ENCODE data around the gene CCDC146.
"Not testable (repeated sequence)": the region's sequence is repeated elsewhere in the genome, so short reads cannot be mapped to it uniquely, and the experiment has no call there.

The CCDC146 gene

DNA sequence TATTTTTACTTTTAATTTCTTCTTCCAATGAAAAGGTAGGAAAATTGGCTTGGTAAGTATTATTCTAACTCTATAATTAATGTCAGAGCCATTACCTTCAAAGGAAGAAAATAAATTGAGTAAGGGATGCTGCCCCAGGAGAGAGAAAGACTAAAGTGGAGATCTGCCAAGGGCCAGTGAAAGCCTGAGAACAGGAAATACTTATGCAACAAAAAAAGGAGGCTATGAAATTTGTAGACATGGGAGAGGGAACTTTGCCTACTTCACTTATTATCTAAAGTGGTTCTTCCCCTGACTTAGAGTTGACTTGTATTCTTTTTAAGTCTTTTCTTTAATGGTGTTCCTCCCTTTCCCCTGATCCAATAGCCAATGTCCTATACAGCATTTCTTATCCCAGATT, 29.8 kb downstream of the CCDC146 start:
- not testable (repeated sequence) for DNase-seq (ENCODE audit: low read depth in 1 of 2, low spot score in 1 of 2)

GRCh38 chr7:77154917-77155464, 32.6 kb downstream of the CCDC146 start:
- DNase-seq (ENCODE audit: low read depth in 1 of 2, low spot score in 1 of 2) = not testable (repeated sequence)

DNA sequence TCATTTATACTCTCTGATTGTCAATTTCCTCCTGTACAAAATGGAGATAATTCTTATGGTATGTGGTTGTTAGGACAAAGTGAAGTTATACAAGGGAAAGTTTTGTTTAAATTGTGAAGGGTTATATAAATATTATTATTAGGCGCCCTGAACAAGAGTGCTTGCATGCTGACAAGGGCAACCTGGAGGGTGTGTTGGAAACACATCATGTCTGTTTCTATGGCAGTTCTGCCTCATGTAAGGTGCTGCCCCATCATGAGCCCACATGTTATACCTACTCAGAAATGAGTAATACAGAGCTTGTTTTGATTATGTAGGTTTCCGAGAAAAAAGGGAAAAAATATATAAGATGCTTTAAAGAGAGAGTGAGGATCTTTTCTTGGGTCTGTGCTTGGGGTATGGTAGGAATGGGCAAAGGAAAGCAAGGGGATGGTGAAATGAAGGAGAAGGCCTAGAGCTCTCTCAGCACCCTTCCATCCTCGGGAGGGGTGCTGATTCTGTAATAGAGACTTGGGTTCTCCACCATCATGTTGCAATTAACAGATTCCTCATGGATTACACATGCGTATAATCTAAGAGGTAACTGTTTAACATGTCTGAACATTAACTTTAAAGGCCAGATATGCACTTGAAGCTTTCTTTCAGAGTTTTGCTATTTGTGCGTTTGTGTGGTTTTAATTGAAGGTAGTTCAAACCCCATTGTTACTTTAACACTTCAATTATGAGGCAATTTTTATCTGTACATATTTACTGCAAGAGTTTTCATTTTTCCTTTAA, 33.4 kb downstream of the CCDC146 start:
- DNase-seq (ENCODE audit: low read depth in 1 of 2, low spot score in 1 of 2) = not testable (repeated sequence)

GRCh38 chr7:77157034-77157433, 34.6 kb downstream of the CCDC146 start:
- not testable (repeated sequence) for DNase-seq (ENCODE audit: low read depth in 1 of 2, low spot score in 1 of 2)

DNA sequence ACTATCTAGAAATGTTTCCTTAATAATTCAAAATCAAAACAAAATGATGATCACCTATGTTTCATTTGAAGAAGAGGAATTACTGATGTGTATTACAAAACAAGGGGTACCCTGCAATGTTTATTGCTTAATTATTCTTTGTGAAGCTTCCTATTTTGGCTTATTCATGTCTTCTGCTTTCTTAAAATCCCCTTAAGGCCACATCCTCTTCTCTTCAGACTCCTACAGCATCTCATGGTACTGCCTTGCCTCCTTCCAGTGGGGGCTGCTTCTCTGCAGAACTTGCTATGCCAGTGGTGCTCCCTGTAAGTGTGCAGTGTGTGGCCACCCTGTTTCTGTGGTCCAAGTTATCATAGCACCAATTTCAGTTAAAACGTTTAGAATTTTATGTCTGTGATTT, 35.0 kb downstream of the CCDC146 start:
- no peak for DNase-seq (ENCODE audit: low read depth in 1 of 2, low spot score in 1 of 2)

GRCh38 chr7:77171073-77171472, 48.7 kb downstream of the CCDC146 start:
- not testable (repeated sequence) for DNase-seq (ENCODE audit: low read depth in 1 of 2, low spot score in 1 of 2)

GRCh38 chr7:77172437-77173172, 50.2 kb downstream of the CCDC146 start:
- not testable (repeated sequence) for DNase-seq (ENCODE audit: low read depth in 1 of 2, low spot score in 1 of 2)

GRCh38 chr7:77174418-77174817, 52.0 kb downstream of the CCDC146 start:
- DNase-seq (ENCODE audit: low read depth in 1 of 2, low spot score in 1 of 2) = not testable (repeated sequence)

DNA sequence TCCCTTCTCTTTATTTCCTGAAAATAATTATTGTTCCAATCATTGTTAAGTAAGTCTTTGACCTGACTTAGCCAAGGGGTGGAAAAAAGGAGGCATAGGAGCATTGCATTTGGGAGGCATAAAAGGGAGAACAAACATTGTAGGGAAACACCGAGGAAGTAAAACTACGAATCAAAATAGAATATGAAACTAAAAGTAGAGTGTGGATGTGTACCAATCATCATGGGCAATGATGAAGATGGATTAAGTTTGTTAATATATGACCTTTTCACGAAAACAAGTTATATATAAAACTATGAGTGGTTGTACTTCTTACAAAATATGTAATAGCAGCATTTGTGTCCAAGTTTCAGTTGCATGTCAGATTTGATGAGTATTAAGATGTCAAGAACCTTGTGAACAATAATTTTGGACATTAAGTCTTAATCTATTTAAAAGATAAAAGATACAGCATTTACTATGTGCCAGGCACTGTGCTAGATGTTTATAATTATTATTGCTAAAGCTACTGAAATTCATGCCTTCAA, 52.9 kb downstream of the CCDC146 start:
- not testable (repeated sequence) for DNase-seq (ENCODE audit: low read depth in 1 of 2, low spot score in 1 of 2)

- DNase-seq (ENCODE audit: low read depth in 1 of 2, low spot score in 1 of 2) = not testable (repeated sequence)
Measured at GRCh38 chr7:77177321-77177904, 55.0 kb downstream of the CCDC146 start.

DNA sequence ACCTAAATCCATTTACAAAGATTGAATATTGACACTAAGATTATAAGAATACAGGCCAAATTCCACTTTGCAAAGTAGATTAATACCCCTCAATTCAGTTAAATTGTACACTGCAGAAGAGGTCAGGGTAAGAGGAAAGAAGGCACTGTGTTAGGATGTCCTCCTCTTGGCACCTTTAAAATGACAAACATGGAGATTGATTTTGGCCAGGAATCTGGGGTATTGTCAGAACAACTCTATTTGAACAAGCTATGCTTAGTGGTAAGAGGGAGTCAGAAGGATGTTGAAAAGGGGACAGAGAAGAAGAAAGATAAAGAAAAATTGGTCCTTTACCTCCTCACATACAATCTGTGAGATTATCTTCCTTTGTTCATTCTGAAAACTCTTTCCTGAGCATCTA, 55.6 kb downstream of the CCDC146 start:
- DNase-seq (ENCODE audit: low read depth in 1 of 2, low spot score in 1 of 2) = not testable (repeated sequence)

- DNase-seq (ENCODE audit: low read depth in 1 of 2, low spot score in 1 of 2) = no peak
Measured at GRCh38 chr7:77181015-77181595, 58.7 kb downstream of the CCDC146 start.

DNA sequence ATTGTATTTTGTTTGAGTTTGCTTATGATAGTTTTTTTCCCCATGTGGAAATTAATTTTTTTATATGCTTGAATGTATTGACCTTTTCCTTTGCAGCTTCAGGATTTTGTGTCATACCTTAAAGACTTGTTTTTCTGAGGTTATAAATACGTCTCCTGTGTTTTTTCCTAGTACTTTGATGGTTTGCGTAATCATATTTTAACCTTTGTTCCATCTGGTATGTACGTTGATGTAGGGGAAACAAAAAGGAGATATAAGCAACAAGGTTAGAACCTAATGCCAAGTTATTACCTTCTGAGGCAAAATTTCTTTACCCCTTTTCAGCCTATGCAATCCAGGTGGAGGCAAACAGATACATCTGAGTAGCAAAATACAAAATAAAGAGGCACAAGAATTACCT, 59.3 kb downstream of the CCDC146 start:
- DNase-seq (ENCODE audit: low read depth in 1 of 2, low spot score in 1 of 2) = no peak

- DNase-seq (ENCODE audit: low read depth in 1 of 2, low spot score in 1 of 2) = no peak
Measured at GRCh38 chr7:77182261-77182660, 59.8 kb downstream of the CCDC146 start.

DNA sequence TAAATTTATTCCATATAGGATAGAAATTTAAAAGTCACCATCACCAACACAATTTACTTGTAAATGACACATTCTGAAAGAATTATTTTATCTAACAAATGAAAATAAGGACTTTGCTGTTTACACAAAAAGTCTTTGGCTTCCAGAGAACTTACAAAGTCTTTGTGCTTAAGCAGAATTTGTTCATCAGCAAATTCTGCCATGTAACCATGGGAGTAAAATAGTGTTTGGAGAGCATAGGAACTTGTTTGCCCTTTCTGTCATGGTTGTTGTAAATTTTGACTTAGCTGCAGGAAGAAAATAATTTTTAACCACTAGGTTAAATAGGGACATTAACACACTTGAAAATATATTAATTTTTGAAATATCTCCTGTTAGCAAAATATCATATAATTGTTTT, 62.0 kb downstream of the CCDC146 start:
- no peak for DNase-seq (ENCODE audit: low read depth in 1 of 2, low spot score in 1 of 2)

GRCh38 chr7:77184990-77185389, 62.6 kb downstream of the CCDC146 start:
- no peak for DNase-seq (ENCODE audit: low read depth in 1 of 2, low spot score in 1 of 2)

DNA sequence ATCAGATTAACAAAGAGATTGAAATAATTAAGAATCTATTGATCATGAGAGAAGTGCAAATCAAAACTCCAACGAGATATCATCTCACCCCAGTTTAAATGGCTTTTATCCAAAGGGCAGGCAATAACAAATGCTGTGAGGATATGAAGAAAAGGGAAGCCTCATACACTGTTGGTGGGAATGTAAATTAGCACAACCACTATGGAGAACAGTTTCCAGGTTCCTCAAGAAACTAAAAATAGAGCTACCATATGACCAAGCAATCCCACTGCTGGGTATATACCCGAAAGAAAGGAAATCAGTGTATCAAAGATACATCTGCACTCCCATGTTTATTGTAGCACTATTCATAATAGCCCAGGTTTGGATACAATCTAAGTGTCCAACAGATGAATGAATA, 63.5 kb downstream of the CCDC146 start:
- no peak for DNase-seq (ENCODE audit: low read depth in 1 of 2, low spot score in 1 of 2)

DNA sequence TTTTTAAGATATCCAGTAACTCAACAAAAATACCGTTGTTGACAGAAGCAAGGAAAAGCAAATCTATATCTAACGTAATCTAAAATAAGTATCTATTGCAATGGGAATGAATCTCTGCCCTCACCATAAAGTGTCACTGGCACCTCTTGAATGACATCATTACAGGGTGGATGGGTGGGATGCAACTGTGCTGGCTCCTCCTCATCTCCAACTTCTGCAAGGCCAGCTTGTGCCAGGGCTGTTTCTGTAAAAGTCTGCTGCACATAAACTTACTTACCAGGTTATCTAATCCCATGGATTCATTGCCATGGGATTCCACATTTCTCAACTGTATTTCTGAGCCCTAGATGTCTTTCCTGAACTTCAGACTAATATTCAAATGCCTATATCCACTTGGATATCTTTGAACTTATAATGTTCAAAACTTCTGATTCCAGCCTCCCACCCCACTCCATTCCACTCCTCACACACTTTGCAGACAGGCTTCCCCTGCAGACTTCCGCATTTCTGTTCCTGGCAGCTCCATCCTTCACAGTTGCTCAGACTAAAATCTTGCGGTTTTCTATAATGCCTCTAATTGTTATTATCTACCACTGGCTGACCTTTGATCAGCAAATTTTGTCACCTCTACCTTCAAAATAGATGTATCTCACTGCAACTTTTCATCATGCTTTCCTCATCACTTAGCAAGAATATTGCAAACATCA, 66.5 kb downstream of the CCDC146 start:
- no peak for DNase-seq (ENCODE audit: low read depth in 1 of 2, low spot score in 1 of 2)

DNA sequence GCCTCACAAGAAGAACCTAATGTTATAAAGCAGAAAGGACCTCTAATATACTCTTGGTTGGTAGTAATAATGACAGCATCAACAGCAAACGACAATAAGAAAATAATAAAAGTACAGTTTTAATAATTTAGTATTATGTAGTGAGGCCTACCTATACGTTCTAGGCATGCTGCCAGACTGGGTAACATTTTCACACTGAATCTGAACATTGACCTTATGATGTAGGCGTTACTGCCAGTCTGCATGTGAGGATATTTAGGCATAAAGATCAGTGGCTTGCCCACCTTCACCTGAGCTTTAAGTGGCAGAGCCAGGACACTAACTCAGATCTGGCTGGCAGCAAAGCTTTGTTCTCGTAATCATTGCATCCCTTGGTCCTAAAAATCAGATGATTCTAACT, 74.7 kb downstream of the CCDC146 start:
- no peak for DNase-seq (ENCODE audit: low read depth in 1 of 2, low spot score in 1 of 2)

All from stimulated activated CD4-positive, alpha-beta T cell treated with anti-CD3 and anti-CD28 coated beads, Interleukin-15, amount 100 ng/mL, for 1 hour (primary cell).